Mucosa of rectum (tissue), 2 donors: ENCODE data around the gene CCL23.
A peak's percentile ranks its signal among the peaks of the same experiment; 100 is the strongest.

ENCODE experiments used
- H3K27ac ChIP-seq, 2 donors: one replicate each; pipeline ENCODE4 v1.7.0; 2013; ENCODE audit warnings: inconsistent platforms in 2 of 2, low read depth in 2 of 2, low read length in 2 of 2
- H3K27me3 ChIP-seq, 2 donors: one replicate each; pipeline ENCODE4 v1.7.0; 2013; ENCODE audit warnings: low read length in 2 of 2; ENCODE audit not compliant: control insufficient read depth in 2 of 2, insufficient read depth in 2 of 2
- H3K36me3 ChIP-seq, 2 donors: one replicate each; pipeline ENCODE4 v1.7.0; 2013; ENCODE audit warnings: low read length in 2 of 2; ENCODE audit not compliant: control insufficient read depth in 2 of 2, insufficient read depth in 2 of 2
- H3K4me1 ChIP-seq, 2 donors: one replicate each; pipeline ENCODE4 v1.7.0; 2013; ENCODE audit warnings: low read length in 2 of 2, mild to moderate bottlenecking in 1 of 2; ENCODE audit not compliant: control insufficient read depth in 2 of 2, insufficient read depth in 2 of 2
- H3K4me3 ChIP-seq, 2 donors: one replicate each; pipeline ENCODE4 v1.7.0; 2013; ENCODE audit warnings: low read length in 2 of 2
- H3K9ac ChIP-seq, 2 donors: one replicate each; pipeline ENCODE4 v1.7.0; 2013; ENCODE audit warnings: low read length in 2 of 2, low read depth in 1 of 2, mild to moderate bottlenecking in 1 of 2
- H3K9me3 ChIP-seq, 2 donors: one replicate each; pipeline ENCODE4 v1.7.0; 2013; ENCODE audit warnings: low read length in 2 of 2; ENCODE audit not compliant: control insufficient read depth in 2 of 2
- donor health status: healthy.
- donor health status: Normal muscosa, but diverticular disease.

Gene CCL23, protein sequence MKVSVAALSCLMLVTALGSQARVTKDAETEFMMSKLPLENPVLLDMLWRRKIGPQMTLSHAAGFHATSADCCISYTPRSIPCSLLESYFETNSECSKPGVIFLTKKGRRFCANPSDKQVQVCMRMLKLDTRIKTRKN

DNA sequence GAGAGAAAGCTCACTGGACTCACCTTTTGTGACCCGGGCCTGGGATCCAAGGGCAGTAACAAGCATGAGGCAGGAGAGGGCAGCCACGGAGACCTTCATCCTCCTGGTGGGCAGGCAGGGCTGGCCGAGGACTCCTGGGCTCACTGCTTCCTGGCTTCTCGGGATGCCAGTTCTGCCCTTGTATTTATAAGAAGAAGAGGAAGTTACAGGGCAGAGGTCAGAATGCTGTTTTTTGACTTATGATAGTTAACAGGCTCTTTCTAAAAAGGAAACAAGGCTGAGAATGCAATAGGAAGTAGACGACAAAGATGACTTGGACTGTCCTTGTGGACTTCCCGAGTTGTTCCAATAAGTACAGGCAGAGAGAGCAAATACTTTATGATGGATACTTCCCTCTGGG is at the start of gene CCL23:
TSS of gene CCL23 (minus strand) at position 174 of the 400 bp plus-strand sequence. CDS start at position 99, 75 bp downstream.
- Histone ChIP-seq H3K9me3 (no peaks in the 10 kb centered on the region), H3K36me3 (no peaks in the 10 kb centered on the region), H3K4me1 (no peaks in the 10 kb centered on the region), H3K27ac (no peak within 1 kb of the TSS), H3K27me3 (no peaks in the 10 kb centered on the region), H3K9ac (no peak within 1 kb of the TSS), H3K4me3 (no peak within 1 kb of the TSS)

DNA sequence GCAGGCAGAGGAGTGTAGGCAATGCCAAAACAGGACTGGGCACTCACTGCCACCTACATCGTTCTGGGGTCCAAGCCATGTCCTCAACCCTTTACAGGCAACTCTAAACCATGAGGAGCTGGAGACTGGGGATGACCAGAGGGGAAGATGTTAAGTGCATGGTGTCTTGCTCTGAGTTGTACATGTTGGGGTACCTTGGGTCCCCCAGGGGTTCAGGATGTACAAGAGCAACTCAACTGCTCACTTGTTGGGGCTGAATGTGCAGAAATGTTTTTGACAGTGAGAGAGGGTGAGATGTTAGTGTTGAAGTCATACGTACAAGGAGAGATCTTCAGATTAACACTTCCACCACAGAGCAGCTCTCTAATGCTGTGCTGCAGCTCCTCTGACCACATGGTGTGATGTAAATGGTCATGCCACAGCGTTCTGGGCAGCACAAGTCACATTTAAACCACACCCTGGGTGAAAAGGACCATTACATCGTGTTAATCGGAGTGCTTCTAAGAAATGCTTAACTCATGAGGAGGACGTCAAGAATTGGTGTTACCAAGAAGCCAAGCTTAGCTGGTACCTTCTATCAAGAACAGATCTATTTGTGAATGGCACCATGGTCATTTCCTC is 48.7 kb upstream of the CCL23 start:
- Histone ChIP-seq H3K9ac (no peak overlapping the region), H3K9me3 (no peaks in the 10 kb centered on the region), H3K4me1 (no peaks in the 10 kb centered on the region), H3K27ac (peak overlapping the region in 1 of 2 donors; percentile 16), H3K27me3 (no peaks in the 10 kb centered on the region), H3K4me3 (no peak overlapping the region), H3K36me3 (no peaks in the 10 kb centered on the region)

DNA sequence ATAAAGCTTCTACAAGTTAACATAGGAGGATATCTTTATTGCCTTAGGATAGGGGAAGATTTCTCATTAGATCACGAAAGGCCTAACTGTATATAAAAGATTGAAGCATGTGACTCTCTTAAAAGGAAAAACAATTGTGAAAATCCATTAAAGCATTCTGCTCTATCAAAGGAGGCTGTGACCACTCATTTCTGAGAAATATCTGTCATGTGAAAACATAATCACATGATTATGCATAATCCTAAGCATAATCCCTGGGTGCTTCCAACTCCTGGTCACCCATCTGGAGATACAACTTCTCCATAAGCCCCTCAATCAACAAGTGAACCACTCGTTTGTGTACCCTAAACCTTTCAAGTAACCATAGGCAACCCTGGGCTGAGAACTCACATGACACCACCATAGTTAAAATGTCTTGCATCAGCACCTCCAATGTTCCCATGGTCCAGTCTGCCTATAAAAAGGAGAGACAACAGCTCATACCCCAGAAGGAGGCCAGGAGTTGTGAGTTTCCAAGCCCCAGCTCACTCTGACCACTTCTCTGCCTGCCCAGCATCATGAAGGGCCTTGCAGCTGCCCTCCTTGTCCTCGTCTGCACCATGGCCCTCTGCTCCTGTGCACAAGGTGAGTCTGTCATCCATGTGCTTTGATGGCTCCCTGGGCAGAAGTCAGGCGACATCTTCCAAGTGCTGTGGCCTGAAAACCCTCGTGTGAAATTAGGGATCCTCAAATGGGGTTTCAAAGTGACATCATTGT is 46.2 kb upstream of the CCL23 start, which contains the start of gene CCL18:
TSS of gene CCL18 (plus strand) at position 487 of the 756 bp plus-strand sequence. CDS start at position 558, 71 bp downstream.
- no peaks in the 10 kb centered on the region for H3K36me3 ChIP-seq
- H3K9ac ChIP-seq: no peak within 1 kb of the TSS

DNA sequence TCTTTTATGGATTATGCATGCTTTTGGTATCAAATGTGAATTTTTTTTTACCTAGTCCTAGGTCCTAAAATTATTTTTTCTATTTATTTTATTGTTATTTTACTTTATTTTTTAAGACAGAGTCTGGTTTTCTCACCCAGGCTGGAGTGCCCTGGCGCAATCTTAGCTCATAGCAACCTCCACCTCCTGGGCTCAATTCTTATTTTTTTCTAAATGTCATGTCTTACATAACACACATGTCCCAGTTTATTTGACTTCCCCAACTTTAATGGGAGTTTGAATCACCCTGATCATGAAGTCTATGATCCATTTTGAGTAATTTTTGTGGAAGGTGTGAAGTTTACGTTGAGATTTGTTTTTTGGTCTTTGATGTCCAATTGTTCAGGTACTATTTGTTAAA is 43.0 kb upstream of the CCL23 start:
- H3K27ac ChIP-seq: no peak overlapping the region
- H3K36me3 ChIP-seq: no peaks in the 10 kb centered on the region
- H3K4me3 ChIP-seq: no peak overlapping the region
- no peaks in the 10 kb centered on the region for H3K4me1 ChIP-seq
- no peak overlapping the region for H3K9ac ChIP-seq
- H3K9me3 ChIP-seq: no peaks in the 10 kb centered on the region
- H3K27me3 ChIP-seq: no peaks in the 10 kb centered on the region

More for the DNA sequence above, 46.2 kb upstream of the CCL23 start, which contains the start of gene CCL18:
- H3K27me3 ChIP-seq: no peaks in the 10 kb centered on the region
- H3K4me1 ChIP-seq: no peaks in the 10 kb centered on the region
- no peak within 1 kb of the TSS for H3K27ac ChIP-seq
- H3K4me3 ChIP-seq: no peak within 1 kb of the TSS
- no peaks in the 10 kb centered on the region for H3K9me3 ChIP-seq

DNA sequence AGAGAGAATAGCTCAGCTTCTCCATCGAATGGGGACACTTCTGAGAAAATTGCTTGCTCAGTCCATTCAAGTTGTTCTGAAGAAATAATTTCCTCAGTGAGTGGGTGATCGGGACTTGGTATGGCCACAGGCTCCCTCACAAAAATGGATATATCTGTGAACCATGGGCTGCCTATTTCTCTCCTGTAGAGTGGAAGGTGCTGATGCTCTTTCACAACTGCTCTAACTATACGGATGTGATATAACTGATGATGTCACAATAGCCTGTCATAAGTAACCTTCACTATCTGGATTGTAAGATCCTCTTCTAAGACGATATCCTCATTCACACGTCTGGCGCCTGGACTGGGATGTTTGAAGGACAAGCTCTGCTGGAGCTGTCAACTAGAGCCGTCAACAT is 41.6 kb upstream of the CCL23 start:
- Histone ChIP-seq H3K27ac (no peak overlapping the region), H3K9me3 (no peaks in the 10 kb centered on the region), H3K9ac (no peak overlapping the region), H3K27me3 (no peaks in the 10 kb centered on the region), H3K4me3 (no peak overlapping the region), H3K36me3 (no peaks in the 10 kb centered on the region), H3K4me1 (no peaks in the 10 kb centered on the region)

DNA sequence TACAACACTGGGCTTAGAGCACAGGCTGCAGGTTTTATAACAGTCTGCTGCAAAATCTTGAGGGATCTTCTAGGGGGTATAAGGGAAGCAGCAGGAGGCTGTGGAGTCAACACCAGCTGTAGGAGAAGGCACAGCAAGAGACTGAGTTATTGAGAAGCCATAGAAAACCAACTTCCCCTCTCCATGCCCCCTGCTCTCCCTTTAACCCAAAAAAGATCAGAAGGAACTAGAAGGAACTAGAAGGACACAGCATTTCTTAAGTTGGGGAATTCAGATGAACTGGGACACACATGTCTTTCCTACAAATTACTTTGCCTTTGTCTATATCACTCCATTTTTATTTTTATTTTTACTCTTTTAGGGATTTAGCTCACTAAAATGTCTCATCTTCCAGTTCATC is 40.1 kb upstream of the CCL23 start:
- no peaks in the 10 kb centered on the region for H3K4me1 ChIP-seq
- no peaks in the 10 kb centered on the region for H3K27me3 ChIP-seq
- no peak overlapping the region for H3K27ac ChIP-seq
- H3K36me3 ChIP-seq: no peaks in the 10 kb centered on the region
- no peak overlapping the region for H3K9ac ChIP-seq
- no peaks in the 10 kb centered on the region for H3K9me3 ChIP-seq
- no peak overlapping the region for H3K4me3 ChIP-seq

DNA sequence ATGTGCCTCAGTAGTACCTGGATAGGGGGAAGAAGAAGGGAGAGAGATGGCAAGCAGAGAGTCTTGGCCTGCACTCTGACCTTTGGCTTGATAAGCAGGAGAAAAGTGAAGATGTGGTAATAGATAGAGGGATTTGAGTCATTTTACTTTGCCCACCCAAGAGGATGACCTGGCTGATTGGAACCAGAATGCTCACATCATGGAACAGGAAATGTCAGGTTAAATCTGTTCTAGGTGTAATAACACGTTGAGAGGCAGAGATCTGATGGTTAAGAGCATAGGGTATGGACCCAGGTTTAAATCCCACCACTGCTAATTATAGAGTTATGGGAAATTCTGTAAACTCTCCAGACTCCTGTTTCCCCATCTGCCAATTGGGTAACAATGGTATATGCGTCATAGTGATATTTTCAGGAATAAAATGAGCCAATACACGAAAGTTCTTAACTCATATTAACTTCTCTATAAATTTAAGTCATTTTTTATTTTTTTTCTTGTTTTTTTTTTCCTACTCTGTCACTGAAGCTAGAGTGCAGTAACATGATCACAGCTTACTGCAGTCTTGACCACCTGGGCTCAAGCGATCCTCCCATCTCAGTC is 38.2 kb upstream of the CCL23 start:
- H3K4me1 ChIP-seq: no peaks in the 10 kb centered on the region
- H3K36me3 ChIP-seq: no peaks in the 10 kb centered on the region
- H3K27ac ChIP-seq: no peak overlapping the region
- H3K9me3 ChIP-seq: no peaks in the 10 kb centered on the region
- H3K27me3 ChIP-seq: no peaks in the 10 kb centered on the region
- no peak overlapping the region for H3K4me3 ChIP-seq
- no peak overlapping the region for H3K9ac ChIP-seq

DNA sequence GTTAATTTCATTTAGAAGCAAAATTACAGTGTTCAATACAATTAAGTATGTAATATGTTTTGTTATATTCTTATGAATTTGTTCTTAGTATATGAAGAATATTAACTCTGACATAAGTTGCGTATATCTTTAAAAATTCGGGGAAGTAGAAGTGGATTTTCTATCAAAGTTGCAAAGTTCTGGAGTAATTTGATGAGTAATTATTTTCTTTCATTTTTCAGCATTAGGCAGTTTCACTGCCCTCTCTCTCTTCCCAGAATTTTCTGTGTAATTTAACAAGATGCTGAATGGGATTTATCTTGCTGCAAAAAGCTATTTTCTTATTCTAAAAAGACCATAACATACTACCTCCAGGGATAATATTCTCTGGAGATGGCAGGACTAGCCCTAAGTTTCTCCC is 37.4 kb upstream of the CCL23 start:
- Histone ChIP-seq H3K27ac (no peak overlapping the region), H3K4me3 (no peak overlapping the region), H3K9me3 (no peaks in the 10 kb centered on the region), H3K9ac (no peak overlapping the region), H3K4me1 (no peaks in the 10 kb centered on the region), H3K36me3 (no peaks in the 10 kb centered on the region), H3K27me3 (no peaks in the 10 kb centered on the region)

DNA sequence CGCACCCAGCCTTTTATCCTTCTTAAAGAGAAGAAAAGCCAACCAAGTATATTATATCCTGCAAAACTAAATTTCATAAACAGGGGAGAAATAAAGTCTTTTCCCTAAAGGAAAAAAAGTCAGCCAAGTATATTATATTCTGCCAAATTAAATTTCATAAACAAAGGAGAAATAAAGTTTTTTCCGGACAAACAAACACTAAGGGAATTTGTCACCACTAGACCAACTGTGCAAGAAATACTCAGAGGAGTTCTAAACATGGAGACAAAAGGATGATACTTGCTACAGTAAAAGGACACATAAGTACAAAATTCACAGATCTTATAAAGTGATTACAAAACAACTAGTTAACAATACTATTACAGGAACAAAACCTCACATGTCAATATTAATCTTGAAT is 31.9 kb upstream of the CCL23 start:
- Histone ChIP-seq H3K36me3 (no peaks in the 10 kb centered on the region), H3K4me1 (no peaks in the 10 kb centered on the region), H3K9ac (no peak overlapping the region), H3K4me3 (no peak overlapping the region), H3K27ac (no peak overlapping the region), H3K27me3 (no peaks in the 10 kb centered on the region), H3K9me3 (peaks cover 3 to 7% of the 10 kb centered on the region in 2 donors)

DNA sequence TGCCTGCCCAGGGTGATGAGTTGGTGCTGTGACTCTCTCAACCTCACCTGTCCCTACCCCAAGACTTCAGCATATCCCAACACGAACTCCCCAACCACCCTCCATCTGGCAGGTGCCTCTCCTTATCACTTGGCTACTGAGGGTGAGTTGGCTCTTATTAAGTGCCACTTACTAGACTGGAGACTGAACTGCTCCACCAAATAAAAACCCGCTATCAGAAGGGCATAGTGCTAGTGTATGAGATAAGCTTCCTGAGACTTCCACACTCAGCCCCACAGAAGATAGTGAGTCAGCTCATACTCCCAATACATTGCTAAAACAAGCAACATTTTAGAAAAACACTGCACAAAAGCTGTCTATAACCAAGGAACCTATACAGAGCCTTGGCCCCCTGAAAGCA is 30.3 kb upstream of the CCL23 start:
- Histone ChIP-seq H3K9ac (no peak overlapping the region), H3K4me1 (no peaks in the 10 kb centered on the region), H3K9me3 (peaks cover 3 to 7% of the 10 kb centered on the region in 2 donors), H3K27me3 (no peaks in the 10 kb centered on the region), H3K36me3 (no peaks in the 10 kb centered on the region), H3K27ac (no peak overlapping the region), H3K4me3 (no peak overlapping the region)
